ENCODE data around the gene CHRNA5.

DNA sequence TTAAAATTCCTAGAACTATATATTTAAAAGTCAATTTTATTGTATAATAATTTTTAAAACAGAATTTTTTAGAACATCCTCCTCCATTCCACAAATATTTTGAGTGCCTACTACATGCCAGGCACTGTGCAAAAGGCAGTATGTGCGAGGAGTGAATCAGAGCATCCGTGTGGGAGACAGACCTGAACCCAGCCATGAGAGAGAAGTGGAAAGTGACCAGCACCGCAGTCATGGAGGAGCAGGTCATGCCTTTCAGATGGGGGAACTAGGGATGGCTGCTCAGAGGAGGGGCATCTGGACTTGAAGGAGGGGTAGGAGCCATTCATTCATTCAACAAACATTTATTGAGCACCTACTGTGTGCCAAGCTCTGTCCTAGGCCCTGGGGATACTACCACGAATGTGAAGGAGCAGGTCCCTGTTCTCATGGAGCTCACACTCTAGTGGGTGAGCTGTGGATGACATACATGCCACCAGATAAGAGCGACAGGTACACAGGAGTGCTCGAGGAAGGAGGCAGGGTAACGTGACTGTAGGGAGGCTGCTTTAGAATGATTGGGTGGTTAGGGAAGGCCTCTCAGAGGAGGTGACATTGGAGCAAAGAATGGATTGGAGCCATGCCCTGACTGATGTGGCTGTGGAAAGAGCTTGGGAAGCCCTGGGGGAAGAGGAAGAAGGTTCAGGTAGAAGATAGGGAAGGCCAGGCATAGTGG, 58.6 kb downstream of the CHRNA5 start:
- TF ChIP-seq TAF1 (IDR thresholded peaks at IDR 0.05; ENCODE audit: low read depth, low read length) (no peak), POLR2AphosphoS5 (IDR thresholded peaks at IDR 0.05; ENCODE audit: low read depth, low read length) (no peak), POLR2A (IDR thresholded peaks at IDR 0.05; ENCODE audit: low read depth, low read length) (no peak)
